GM18873 (cell line): ENCODE results near the gene L1CAM.

ENCODE experiments used
- ATAC-seq: cut with Tn5 transposase; IDR thresholded peaks from one replicate; pipeline ENCODE4 v1.9.1; 2021; ENCODE audit warnings: mild to moderate bottlenecking, moderate library complexity, moderate number of reproducible peaks; ENCODE audit not compliant: unreplicated experiment, low FRiP score

Gene L1CAM, protein sequence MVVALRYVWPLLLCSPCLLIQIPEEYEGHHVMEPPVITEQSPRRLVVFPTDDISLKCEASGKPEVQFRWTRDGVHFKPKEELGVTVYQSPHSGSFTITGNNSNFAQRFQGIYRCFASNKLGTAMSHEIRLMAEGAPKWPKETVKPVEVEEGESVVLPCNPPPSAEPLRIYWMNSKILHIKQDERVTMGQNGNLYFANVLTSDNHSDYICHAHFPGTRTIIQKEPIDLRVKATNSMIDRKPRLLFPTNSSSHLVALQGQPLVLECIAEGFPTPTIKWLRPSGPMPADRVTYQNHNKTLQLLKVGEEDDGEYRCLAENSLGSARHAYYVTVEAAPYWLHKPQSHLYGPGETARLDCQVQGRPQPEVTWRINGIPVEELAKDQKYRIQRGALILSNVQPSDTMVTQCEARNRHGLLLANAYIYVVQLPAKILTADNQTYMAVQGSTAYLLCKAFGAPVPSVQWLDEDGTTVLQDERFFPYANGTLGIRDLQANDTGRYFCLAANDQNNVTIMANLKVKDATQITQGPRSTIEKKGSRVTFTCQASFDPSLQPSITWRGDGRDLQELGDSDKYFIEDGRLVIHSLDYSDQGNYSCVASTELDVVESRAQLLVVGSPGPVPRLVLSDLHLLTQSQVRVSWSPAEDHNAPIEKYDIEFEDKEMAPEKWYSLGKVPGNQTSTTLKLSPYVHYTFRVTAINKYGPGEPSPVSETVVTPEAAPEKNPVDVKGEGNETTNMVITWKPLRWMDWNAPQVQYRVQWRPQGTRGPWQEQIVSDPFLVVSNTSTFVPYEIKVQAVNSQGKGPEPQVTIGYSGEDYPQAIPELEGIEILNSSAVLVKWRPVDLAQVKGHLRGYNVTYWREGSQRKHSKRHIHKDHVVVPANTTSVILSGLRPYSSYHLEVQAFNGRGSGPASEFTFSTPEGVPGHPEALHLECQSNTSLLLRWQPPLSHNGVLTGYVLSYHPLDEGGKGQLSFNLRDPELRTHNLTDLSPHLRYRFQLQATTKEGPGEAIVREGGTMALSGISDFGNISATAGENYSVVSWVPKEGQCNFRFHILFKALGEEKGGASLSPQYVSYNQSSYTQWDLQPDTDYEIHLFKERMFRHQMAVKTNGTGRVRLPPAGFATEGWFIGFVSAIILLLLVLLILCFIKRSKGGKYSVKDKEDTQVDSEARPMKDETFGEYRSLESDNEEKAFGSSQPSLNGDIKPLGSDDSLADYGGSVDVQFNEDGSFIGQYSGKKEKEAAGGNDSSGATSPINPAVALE

DNA sequence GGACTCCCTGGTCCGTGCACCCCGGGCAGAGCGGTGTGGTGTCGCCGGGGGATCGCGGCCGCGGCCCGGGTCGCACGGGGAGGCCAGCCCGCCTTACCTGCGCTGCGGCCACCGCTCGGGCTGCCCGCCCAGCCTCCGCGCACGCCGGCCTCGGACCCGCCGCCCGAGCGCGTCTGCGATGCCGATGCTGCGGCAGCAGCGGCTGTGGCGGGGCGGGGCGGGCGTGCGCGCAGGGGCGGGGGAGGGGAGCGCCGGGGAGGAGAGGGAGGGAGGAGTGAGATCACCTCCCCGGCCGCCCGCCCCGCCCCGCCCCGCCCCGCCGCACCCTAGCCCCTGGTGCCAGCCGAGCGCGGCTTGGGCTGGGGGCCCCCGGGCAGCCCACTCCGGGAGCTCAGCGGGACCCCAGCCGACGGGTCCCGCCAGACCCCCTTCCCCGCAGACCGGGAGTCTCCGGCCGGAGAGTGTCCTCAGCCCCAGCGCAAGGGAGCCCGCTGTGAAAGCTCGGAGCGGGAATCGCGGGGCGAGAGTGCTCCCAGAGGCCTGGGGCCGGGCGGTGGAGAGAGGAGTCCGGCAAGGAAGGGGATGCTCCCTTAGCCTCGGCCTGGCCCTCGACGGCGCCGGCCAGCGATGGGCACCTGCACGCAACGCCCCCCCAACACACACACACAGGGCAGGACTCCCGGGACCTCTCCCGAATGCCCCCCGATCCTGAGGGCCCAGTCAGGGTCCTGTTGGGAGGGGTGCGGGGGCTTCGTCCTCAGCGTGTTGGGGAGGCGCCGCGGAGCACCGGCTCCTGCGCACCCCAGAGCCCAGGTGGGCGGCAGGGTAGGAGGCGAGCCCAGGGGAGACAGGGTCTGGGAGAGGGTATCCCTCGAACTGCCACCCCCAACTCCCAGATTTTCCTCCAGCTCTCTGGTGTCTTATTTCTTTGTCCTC is at the start of gene L1CAM:
Gene L1CAM, minus strand, starts transcription at position 206 of the 936 bp plus-strand sequence. CDS start 10,337 bp downstream, outside the sequence.
- ATAC-seq: no peak

DNA sequence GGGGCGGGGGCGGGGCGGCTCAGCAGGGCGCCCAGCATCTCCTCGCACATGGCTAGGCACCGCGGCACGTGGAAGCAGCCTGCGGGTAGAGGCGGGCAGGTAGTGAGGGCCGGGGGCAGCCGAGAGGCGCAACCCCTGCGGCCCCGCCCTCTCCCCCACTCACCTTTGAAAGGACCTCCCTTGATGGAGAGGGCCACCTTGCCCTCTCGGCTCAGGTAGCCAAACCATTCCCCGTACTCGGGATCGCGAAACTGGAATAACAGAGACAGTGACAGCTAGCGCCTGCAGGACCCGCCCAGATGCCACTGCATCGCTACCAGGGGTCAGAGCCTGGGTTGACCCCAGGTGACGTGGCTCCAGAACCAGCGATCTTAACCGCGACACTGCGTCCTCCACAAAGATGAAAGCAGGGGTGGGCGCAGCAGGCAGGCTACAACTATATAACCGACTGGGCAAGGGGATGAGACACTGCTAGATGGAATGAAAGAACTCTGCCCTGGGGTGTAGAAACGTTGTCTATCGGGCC is 49.4 kb upstream of the L1CAM start:
- peak; percentile 5 for ATAC-seq

DNA sequence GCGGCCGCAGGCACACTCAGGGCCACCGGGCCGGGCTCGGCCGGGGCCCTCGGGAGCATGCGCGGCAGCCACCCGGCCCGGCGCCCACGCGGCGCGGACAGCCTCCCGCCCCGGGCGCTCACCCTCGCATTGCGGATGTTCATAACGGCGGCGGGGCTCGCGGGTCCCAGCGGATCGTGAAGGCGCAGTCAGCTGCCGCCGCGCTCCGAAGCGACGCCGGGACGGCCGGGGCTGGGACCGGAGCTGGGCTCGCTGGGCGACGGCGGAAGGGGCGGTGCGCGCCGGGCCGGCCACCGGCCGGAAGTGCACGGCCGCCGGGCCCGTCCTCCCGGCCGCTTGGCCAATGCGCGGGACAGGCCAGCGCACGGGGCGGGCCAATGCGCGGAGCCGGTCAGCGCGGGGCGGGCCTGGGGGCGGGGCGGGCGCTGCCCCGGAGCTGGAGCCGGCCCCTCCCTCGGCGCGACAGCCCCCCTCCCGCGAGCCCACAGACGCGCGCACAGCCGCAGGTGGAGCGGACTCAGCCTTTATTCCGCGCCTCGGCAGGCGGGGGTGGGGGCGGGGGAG is 48.9 kb upstream of the L1CAM start, which contains the start of gene NAA10:
Gene NAA10, minus strand, starts transcription at position 276 of the 564 bp plus-strand sequence. Its CDS starts 133 bp downstream, at position 143.
- ATAC-seq: peak; percentile 65

DNA sequence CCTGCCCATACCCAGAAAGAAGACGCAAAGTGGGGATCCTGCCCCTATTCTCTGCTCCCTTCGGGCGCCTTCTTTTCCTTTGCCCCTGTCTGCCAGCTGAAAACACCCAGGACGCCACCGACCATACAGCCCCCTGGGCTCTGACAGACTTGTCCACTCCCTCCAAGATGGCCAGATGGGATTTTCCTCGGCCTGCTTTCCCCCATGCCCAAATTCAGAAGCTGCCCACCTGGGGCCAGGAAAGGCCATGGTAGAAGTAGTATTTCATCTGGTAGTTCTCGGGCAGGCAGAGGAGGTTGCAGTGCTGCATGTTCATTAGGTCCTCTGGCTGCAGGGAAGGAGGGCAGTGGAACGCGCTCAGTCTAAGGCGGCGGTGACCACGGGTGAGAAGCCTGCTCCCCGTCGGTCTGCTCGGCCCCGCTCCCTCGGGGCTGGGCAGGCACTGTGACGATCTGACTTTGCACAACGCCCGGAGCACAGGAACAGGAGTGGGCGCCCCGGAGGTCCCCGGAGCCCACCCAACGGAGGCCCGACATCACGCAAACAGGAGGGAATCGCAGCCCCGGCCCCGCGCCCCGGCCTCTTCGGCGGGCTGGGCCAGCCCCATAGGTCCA is 48.3 kb upstream of the L1CAM start:
- peak; percentile 23 for ATAC-seq

DNA sequence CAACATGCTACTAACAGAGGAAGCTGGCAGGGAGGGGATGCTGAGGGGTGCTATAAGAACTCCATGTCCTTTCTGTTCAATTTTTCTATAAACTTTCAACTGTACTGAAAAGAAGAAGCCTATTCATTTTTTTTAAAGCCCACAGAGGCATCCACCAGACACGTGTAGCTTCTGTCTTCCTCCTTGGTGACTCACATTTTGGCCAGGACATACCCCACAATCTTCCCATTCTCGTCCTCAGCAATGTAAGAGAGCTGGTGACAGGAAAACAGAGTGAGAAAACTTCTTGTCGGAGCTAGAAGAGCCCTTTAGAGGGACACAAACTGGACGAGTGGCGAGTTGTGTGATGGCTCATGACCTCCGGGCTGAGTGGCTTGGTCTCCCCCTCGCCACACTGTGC is 47.8 kb upstream of the L1CAM start:
- no peak for ATAC-seq

DNA sequence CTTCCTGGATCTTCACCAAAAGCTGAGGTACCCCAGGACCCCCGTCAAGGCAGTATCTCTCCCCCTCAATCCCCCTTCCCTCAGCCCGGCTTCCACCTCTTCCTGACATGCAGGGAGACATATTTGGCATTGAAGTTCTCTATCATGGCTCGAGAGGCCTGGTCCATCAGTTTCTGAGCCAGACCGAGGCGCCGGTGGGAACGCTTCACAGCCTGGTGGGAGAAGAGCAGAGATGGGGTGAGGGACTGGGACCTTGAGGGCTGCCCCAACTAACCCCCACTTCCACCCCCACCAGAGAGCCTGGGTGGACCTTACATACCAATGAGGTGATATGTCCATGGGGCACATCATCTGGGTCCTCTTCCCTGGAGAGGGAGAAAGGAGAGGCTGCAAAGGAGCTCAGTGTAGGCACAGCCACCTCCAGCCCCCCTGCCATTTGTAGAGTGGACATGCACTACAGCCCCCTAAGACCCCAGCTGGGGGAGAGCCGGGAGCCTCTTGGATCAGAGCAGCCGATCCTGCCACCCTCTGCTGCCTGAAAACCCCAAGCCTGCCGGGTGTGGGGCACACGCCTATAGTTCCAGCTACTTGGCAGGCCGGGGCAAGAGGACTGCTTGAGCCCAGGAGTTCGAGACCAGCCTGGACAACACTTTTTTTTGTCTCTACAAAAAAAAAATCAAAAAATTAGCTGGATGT is 46.4 kb upstream of the L1CAM start:
- no peak for ATAC-seq

DNA sequence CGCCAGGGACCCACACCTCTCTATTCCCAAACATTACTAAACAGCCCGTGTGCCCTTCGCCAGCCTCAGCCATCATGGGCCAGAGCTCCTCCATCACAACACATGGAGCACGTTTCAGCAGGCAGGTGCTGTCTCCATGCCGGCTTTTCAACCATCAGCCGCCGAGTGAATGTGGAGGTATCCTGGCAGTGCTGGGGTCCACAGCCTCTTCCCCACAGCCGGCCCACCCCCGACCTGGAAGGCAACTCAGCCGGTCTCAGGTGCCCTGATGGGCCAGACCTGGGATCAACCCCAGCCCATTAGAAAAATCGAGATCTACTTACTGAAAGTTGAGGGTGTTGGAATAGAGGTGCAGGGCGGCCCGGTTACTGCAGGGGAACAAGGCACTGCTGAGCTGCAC is 45.8 kb upstream of the L1CAM start:
- ATAC-seq: no peak

DNA sequence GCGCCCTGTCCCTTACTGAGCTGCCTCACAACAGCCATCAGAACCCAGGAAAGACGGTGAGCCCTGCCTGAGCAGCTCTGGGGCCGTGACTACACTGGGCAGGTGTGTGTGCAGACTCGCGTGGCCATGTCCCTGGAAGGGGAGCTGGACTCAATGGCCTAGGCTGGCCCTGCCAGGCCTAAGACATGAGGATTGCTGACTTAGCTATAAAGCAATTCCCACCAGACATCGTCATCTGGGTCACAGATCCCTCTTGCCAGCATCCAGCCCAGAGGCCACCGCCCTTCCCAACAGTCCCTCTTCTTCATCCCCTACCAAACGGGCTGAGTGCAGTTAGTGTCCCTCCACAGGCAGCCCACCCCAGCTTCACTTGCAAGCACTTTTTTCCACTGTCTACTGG is 45.2 kb upstream of the L1CAM start:
- ATAC-seq: no peak

DNA sequence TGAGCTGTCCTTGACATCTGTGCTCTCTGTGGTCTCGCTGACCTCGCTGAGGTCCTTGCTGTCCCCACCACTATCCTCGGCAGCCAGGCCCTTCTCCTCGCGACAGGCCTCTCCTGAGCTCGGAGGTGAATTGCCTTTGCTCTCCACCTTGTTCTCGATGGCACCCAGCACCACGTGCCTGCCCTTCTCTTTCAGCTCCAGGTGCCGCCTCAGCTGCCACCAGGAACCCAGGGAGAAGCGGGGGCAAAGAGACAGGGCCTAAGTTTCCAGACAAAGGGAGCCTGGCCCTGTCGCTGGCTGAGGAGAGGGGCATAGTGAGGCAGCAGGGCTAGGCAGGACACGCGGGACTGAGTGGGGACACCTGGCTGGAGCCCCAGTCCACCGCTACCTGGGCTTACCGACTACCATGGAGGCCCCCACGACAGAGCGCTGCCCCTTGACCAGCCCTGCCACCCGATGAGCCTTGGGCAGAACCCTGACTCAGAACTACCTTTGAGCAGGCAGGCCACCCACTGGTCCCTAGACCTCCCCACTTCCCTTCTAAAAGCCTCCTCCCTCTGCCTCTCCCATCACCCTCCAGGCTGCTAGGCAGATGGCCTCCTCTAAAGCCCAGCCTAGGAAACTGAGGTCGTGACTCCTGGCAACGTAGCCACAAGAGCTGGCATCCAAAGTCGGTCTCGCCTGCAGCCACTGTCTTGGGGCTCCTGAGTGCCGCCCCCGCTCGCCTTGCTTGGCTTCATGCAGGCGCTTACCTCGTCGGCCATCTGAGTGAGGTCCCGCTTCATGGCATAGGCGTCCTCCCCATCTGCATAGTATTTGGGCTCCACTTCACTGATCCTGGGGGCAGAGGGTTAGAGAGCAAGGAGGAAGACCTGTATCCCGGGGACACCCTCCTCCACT is 44.3 kb upstream of the L1CAM start:
- ATAC-seq: no peak

DNA sequence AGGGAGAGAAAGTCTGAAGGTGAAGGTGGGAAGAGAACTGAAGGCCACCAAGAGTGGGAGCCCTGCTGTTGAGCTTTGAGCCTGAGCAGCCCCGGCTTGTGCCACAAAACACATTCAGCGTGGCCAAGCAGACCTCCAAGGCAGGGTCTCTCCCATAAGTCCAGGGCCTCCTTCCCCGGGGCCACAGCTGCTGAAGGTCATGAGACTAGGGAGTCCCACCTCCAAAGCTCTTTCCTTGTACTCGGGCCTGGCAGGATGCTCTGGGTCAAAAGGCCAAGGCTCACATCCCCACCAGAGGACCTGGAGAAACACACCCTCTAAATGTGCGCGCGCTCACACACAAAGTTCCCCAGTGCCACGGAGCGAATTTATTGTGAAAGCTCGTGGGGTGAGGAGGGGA is 43.6 kb upstream of the L1CAM start:
- ATAC-seq: no peak

DNA sequence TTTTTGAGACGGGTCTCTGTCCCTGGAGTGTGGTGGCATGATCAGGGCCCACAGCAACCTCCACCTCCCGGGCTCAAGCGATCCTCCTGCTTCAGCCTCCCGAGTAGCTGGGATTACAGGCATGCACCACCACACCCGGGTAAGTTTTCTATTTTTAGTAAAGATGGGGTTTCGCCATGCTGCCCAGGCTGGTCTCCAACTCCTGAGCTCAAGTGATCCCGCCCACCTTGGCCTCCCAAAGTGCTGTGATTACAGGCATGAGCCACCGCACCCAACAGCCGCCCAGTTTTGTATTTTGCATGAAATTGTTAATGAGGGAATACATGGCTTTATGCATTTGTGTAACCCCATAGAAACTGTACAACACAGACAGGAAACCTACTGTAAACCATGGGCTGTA is 42.9 kb upstream of the L1CAM start:
- ATAC-seq: no peak

DNA sequence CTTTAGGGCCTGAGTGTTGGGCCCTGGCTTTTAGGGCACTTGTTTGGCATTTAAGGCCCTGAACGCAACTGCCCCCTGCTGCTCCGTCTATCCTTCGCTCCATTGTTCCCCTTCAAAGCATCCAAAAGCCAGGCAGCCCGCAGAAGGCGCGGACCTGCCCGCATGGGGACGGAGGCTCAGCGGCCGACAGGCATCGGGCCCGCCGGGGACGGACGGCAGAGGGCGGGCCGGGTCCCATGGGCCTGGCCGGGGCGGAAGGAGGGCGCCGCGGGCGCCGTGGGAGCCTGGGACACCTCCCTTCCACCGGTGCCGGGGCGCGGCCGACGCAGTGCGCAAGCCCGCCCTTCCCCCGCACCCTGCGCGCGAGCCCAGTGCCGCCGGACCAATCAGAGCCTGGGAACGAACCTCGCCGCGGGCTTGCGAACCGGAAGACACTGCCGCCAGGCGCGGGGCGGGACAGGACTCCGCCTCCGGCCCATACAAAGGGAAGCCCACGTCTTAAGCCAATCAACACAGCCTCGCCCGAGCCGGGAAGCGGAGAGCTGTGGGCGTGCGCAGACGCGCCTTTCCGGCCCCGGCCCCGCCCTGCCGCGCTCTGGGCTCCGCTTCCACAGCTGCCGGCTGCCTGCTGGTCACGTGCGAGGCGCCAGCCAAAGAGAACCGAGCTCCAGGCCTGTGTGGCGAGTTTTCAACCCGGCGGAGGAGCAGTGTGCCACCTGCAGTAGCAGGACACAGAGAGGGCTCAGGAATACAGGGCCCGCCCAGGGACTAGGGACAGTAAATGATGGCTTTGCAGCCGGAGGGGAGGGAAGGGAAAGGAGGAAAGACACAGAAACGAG is 42.2 kb upstream of the L1CAM start:
- ATAC-seq: peak; percentile 46

DNA sequence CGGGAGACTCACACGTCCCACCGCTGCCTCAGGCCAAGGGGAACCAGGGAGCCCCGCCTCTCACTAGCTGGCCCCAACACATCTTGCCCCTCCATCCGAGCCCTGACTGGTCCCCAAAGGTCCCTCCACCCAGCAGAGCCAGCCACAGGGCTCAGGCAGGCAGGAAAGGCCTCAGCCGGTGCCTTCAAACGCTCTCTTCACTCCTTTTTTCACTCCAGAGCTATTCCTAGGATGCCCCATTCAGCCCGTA is 41.6 kb upstream of the L1CAM start:
- no peak for ATAC-seq

DNA sequence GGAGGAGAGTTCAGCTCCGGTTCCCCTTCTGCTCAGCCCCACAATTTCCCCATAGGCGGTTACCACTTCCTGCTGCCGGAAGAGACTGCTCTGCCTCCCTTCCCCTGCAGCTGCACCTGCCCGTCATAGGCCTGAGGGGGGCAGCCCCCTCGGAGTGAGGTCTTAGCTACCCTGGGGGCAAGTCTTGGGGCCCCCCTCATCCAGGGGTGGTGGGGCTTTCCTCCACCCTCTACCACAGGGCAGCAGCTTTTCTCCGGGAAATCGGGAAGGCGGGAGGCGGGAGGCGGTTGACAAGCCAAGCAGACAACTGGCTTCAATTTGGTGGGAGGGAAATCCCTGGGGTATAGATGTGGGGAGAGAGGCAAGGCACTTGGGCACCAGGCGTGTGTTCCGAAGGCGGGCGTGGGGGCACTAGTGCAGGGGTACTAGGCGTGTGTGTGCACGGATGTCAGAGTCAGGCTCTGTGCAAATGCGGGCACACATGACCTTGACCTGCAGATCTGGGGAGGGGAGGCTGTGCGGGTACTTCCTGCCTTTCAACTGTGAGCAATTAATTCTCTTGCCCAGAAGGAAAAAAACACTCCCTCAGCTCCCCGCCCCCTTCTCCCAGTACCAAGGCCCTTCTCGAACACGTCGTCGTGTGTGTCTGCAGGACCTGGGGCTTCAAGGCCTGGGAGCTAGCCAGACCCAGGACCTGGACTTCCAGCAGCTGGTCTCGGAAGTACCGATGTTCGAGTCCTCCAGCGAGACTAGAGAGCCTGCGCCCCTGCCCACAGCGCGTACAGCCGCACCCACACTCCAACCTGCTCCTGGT is 41.1 kb upstream of the L1CAM start:
- ATAC-seq: peak; percentile 56

DNA sequence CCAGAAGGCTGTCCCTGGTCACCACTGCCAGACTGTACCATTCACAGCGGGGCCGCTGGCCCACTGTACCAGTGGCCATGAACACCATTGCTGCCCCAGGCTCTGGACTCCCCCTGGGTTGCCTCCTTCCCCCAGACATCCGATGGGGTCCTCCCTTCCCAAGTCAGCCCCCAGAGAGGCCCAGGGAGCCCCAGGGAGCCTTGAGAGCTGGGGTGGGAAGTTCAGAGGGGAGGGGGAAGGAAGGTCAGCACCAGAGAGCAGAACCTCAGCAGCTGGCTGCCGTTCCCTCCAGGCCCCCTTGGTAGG is 40.5 kb upstream of the L1CAM start:
- ATAC-seq: peak; percentile 7
